Measurements from ENCODE around the gene EPHB2. TPM values are rescaled to one million over a fixed set of nuclear protein-coding genes. Genes with fewer than 3 reads are reported as not detected.

EPHB2 gene
- polyA plus RNA-seq, 2 of the 4 experiments (the other 2 are of a cell fraction): 13.0 to 35.3 TPM

- ATAC-seq (no peak), FAIRE-seq (no peak), DNase-seq (ENCODE audit: low read depth in 1 of 2, low spot score in 1 of 2) (no peak)
- POLR2A ChIA-PET: no interaction called here
- WGBS (ENCODE audit: missing lambda C conversion rate): 85% methylated on average over 7 of the region's 7 CpGs
- Histone ChIP-seq H3K9me3 (no peaks in the 10 kb centered on the region), H3K4me1 (peaks cover 9% of the 10 kb centered on the region; the same call in 2 of the 3 replicates), H3K4me3 (no peak overlapping the region), H3K4me2 (no peak overlapping the region), H3K27ac (no peak overlapping the region)
- CTCF ChIA-PET: no interaction called here
- TF ChIP-seq EP300 (IDR thresholded peaks at IDR 0.05) (no peak), CHD4 (IDR thresholded peaks at IDR 0.05; ENCODE audit: borderline replicate concordance) (no peak), PBX3 (IDR thresholded peaks at IDR 0.05) (no peak), HOXB5 (CRISPR knock-in tag; IDR thresholded peaks at IDR 0.05) (no peak), ZC3H11A (IDR thresholded peaks at IDR 0.05) (no peak), MAX (IDR thresholded peaks at IDR 0.05) (no peak), PHF8 (IDR thresholded peaks at IDR 0.05; ENCODE audit: borderline replicate concordance, low read depth) (no peak), FOSB (CRISPR knock-in tag; IDR thresholded peaks at IDR 0.05) (no peak), EHMT2 (IDR thresholded peaks at IDR 0.05; ENCODE audit: low read depth) (no peak), POLR2AphosphoS2 (conservative IDR thresholded peaks at IDR 0.05; ENCODE audit: low read length) (no peak), RFX5 (IDR thresholded peaks at IDR 0.05) (no peak), E2F6 (IDR thresholded peaks at IDR 0.05; ENCODE audit: borderline replicate concordance, low read depth) (no peak), HMGXB4 (CRISPR knock-in tag; IDR thresholded peaks at IDR 0.05; ENCODE audit: borderline replicate concordance) (no peak), TFCP2L1 (CRISPR knock-in tag; IDR thresholded peaks at IDR 0.05) (no peak), MYC (IDR thresholded peaks at IDR 0.05; ENCODE audit: borderline replicate concordance, low read length) (no peak), FOSL2 (IDR thresholded peaks at IDR 0.05) (no peak), FOSL2 (CRISPR knock-in tag; IDR thresholded peaks at IDR 0.05) (no peak), JUNB (IDR thresholded peaks at IDR 0.05) (no peak), ESRRA (IDR thresholded peaks at IDR 0.05; ENCODE audit: borderline replicate concordance, low read length) (no peak)
These were observed 147.0 kb downstream of the EPHB2 start for GRCh38 chr1:22857661-22858060.

- ChIA-PET POLR2A (no interaction called here), CTCF (interaction anchor here (3.0 kb wide), 1 partner anchor 156 kb away, joined by 29 read pairs; no protein-coding TSS in a partner anchor)
- TF ChIP-seq BHLHE40 (IDR thresholded peaks at IDR 0.05; ENCODE audit: low read depth, low read length) (no peak), HOXB5 (CRISPR knock-in tag; IDR thresholded peaks at IDR 0.05) (no peak), CTCF (IDR thresholded peaks at IDR 0.05) (no peak), ZC3H11A (IDR thresholded peaks at IDR 0.05) (no peak), NFE2L2 (conservative IDR thresholded peaks at IDR 0.05; ENCODE audit: low read length) (no peak), NPAS2 (CRISPR knock-in tag; IDR thresholded peaks at IDR 0.05; ENCODE audit: borderline replicate concordance) (no peak), MAFK (IDR thresholded peaks at IDR 0.05; ENCODE audit: partially characterized antibody) (no peak), CHD4 (IDR thresholded peaks at IDR 0.05; ENCODE audit: borderline replicate concordance) (no peak), ATOH8 (CRISPR knock-in tag; IDR thresholded peaks at IDR 0.05; ENCODE audit: low read depth) (no peak), HOXB13 (CRISPR knock-in tag; IDR thresholded peaks at IDR 0.05; ENCODE audit: low read depth) (no peak), HMGXB4 (CRISPR knock-in tag; IDR thresholded peaks at IDR 0.05; ENCODE audit: borderline replicate concordance) (no peak), TFCP2L1 (CRISPR knock-in tag; IDR thresholded peaks at IDR 0.05) (no peak), HOXA7 (CRISPR knock-in tag; IDR thresholded peaks at IDR 0.05) (no peak), CHD2 (IDR thresholded peaks at IDR 0.05; ENCODE audit: low read length, partially characterized antibody) (no peak)
- H3K9me3 ChIP-seq: no peaks in the 10 kb centered on the region
- 79% methylated on average over 5 of the region's 9 CpGs for WGBS (ENCODE audit: missing lambda C conversion rate)
- no peak overlapping the region for H3K4me2 ChIP-seq
- no peak for FAIRE-seq
- peaks cover 9% of the 10 kb centered on the region; the same call in 2 of the 3 replicates for H3K4me1 ChIP-seq
- no peak for ATAC-seq
- no peak overlapping the region for H3K4me3 ChIP-seq
- no peak overlapping the region for H3K27ac ChIP-seq
- no peak for DNase-seq (ENCODE audit: low read depth in 1 of 2, low spot score in 1 of 2)
These were observed 149.8 kb downstream of the EPHB2 start for GRCh38 chr1:22860414-22860800.
